SK-N-SH (cell line): Measurements from ENCODE around the gene DGKI. TPM values are rescaled to one million over a fixed set of nuclear protein-coding genes. Genes with fewer than 3 reads are reported as not detected.

ENCODE experiments used
- ELF1 ChIP-seq: IDR thresholded peaks from 2 replicates; pipeline ENCODE4 v1.4.0; 2012
- EP300 ChIP-seq, 2 experiments: IDR thresholded peaks; 2 replicates each; pipeline versions ENCODE4 v1.4.0 to v1.6.1; 2012; ENCODE audit warnings: borderline replicate concordance in 1 of 2, low read depth in 1 of 2, low read length in 1 of 2
- EZH2phosphoT487 ChIP-seq: fragments of 200-600 bp; sonication (generic); IDR thresholded peaks from 2 replicates; pipeline ENCODE4 v1.6.1; 2017; ENCODE audit warnings: low read depth, mixed run types, mild to moderate bottlenecking, antibody characterized with exemption, moderate library complexity, borderline replicate concordance
- FOSL2 ChIP-seq: IDR thresholded peaks from 2 replicates; pipeline ENCODE4 v1.4.0; 2012; ENCODE audit warnings: low read depth, mild to moderate bottlenecking, moderate library complexity, borderline replicate concordance
- FOXJ3 ChIP-seq: sonication (generic); formaldehyde crosslinking; IDR thresholded peaks from 2 replicates; pipeline ENCODE4 v1.5.1; 2020; ENCODE audit warnings: mild to moderate bottlenecking, missing genetic modification reagents
- FOXM1 ChIP-seq: IDR thresholded peaks from 2 replicates; pipeline ENCODE4 v1.4.0; 2012; ENCODE audit warnings: low read depth, mild to moderate bottlenecking
- GABPA ChIP-seq: IDR thresholded peaks from 2 replicates; pipeline ENCODE4 v1.4.0; 2012; ENCODE audit warnings: low read depth, mild to moderate bottlenecking
- GATA2 ChIP-seq: sonication (generic); formaldehyde crosslinking; IDR thresholded peaks from 2 replicates; pipeline ENCODE4 v1.5.0; 2020; ENCODE audit warnings: mild to moderate bottlenecking, missing genetic modification reagents
- JUND ChIP-seq: IDR thresholded peaks from 2 replicates; pipeline ENCODE4 v1.4.0; 2012
- MEF2A ChIP-seq: IDR thresholded peaks from 2 replicates; pipeline ENCODE4 v1.4.0; 2012; ENCODE audit warnings: low read depth, borderline replicate concordance
- MXI1 ChIP-seq: IDR thresholded peaks from 2 replicates; pipeline ENCODE4 v1.6.1; 2012; ENCODE audit warnings: mild to moderate bottlenecking, low read depth, low read length, improper control_type of control experiment
- NFIC ChIP-seq: IDR thresholded peaks from 2 replicates; pipeline ENCODE4 v1.4.0; 2012; ENCODE audit warnings: borderline replicate concordance
- NRF1 ChIP-seq: IDR thresholded peaks from 2 replicates; pipeline ENCODE4 v1.6.1; 2012; ENCODE audit warnings: low read depth, mild to moderate bottlenecking, low read length
- POLR2AphosphoS5 ChIP-seq: IDR thresholded peaks from 2 replicates; pipeline ENCODE4 v1.6.1; 2012; ENCODE audit warnings: low read depth, low read length
- RCOR1 ChIP-seq: fragments of 150-350 bp; IDR thresholded peaks from 2 replicates; pipeline ENCODE4 v1.6.1; 2017; ENCODE audit warnings: antibody characterized with exemption, low read length
- RXRA ChIP-seq: IDR thresholded peaks from 2 replicates; pipeline ENCODE4 v1.4.0; 2012; ENCODE audit warnings: low read depth, mild to moderate bottlenecking, borderline replicate concordance
- TAF1 ChIP-seq: IDR thresholded peaks from 2 replicates; pipeline ENCODE4 v1.6.1; 2012; ENCODE audit warnings: low read depth, mild to moderate bottlenecking, low read length, moderate library complexity, borderline replicate concordance
- TEAD4 ChIP-seq: IDR thresholded peaks from 2 replicates; pipeline ENCODE4 v1.4.0; 2012; ENCODE audit warnings: mild to moderate bottlenecking, borderline replicate concordance; ENCODE audit not compliant: insufficient read depth
- YY1 ChIP-seq: IDR thresholded peaks from 2 replicates; pipeline ENCODE4 v1.4.0; 2012; ENCODE audit warnings: low read depth, mild to moderate bottlenecking
- polyA plus RNA-seq, 3 experiments: library from polyadenylated mRNA; depleted of rRNA; stranded (reverse); fragments of >200 nt; gene quantifications; 2 replicates each; pipeline ENCODE4 v1.2.3, GENCODE V29; 2012
- TF ChIP-seq, protein P1 (sequence below): IDR thresholded peaks from 2 replicates; pipeline ENCODE4 v1.4.0; 2012; ENCODE audit warnings: low read depth, borderline replicate concordance
- TF ChIP-seq, protein P2 (sequence below): fragments of 150-350 bp; IDR thresholded peaks from 2 replicates; pipeline ENCODE4 v1.6.1; 2016; ENCODE audit warnings: mild to moderate bottlenecking, low read depth, low read length
- TF ChIP-seq, protein P3 (sequence below): IDR thresholded peaks from 2 replicates; pipeline ENCODE4 v1.6.1; 2012; ENCODE audit warnings: mild to moderate bottlenecking, low read depth, low read length, moderate library complexity
- TF ChIP-seq, protein P4 (sequence below): fragments of 200-600 bp; sonication (generic); IDR thresholded peaks from 2 replicates; pipeline ENCODE4 v1.6.1; 2017; ENCODE audit warnings: antibody characterized with exemption, mild to moderate bottlenecking, moderate library complexity

Gene DGKI
- polyA plus RNA-seq, 1 of the 3 experiments (the other 2 are of a cell fraction), result 1.3 TPM

DNA sequence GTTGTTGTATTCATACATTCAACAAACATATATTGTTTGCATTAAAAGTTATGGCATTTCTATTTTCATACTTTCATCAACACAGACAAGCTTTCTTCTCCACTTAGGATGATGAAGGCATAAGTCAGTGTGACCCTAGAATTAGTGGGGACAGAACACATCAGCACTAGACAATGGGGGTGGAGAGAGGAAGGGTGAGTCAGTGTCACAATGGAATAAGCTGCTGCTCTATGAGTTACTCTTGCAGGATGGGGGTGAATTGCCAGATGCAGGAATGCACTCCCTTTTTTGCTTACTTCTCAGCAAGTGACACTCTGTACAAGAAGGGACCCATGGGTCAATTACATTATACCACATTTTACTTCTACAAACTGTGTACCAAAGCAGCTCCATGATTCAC, 74.0 kb downstream of the DGKI start (continued):
- TF ChIP-seq, protein P1, sequence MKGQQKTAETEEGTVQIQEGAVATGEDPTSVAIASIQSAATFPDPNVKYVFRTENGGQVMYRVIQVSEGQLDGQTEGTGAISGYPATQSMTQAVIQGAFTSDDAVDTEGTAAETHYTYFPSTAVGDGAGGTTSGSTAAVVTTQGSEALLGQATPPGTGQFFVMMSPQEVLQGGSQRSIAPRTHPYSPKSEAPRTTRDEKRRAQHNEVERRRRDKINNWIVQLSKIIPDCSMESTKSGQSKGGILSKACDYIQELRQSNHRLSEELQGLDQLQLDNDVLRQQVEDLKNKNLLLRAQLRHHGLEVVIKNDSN, result no peak
- TF ChIP-seq NRF1 (no peak), TAF1 (no peak), ELF1 (no peak), GATA2 (CRISPR knock-in tag) (no peak), POLR2AphosphoS5 (no peak), TEAD4 (0 out of 2 replicates have a peak, but pooled peaks have one; percentile 51), EZH2phosphoT487 (no peak), FOSL2 (peak; percentile 84), FOXJ3 (no peak), FOXM1 (no peak), EP300 (IDR thresholded peaks at IDR 0.05; ENCODE audit: borderline replicate concordance in 1 of 2, low read depth in 1 of 2, low read length in 1 of 2) (peak in 1 of 2 experiments; percentile 65; a peak in 1 of 4 replicates), GABPA (no peak), RCOR1 (no peak), JUND (peak; percentile 84), MEF2A (no peak), RXRA (no peak), MXI1 (no peak), YY1 (peak; percentile 23; the same call in 1 of the 2 replicates), NFIC (no peak)
- TF ChIP-seq, protein P2, sequence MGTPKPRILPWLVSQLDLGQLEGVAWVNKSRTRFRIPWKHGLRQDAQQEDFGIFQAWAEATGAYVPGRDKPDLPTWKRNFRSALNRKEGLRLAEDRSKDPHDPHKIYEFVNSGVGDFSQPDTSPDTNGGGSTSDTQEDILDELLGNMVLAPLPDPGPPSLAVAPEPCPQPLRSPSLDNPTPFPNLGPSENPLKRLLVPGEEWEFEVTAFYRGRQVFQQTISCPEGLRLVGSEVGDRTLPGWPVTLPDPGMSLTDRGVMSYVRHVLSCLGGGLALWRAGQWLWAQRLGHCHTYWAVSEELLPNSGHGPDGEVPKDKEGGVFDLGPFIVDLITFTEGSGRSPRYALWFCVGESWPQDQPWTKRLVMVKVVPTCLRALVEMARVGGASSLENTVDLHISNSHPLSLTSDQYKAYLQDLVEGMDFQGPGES, result no peak
- TF ChIP-seq, protein P3, sequence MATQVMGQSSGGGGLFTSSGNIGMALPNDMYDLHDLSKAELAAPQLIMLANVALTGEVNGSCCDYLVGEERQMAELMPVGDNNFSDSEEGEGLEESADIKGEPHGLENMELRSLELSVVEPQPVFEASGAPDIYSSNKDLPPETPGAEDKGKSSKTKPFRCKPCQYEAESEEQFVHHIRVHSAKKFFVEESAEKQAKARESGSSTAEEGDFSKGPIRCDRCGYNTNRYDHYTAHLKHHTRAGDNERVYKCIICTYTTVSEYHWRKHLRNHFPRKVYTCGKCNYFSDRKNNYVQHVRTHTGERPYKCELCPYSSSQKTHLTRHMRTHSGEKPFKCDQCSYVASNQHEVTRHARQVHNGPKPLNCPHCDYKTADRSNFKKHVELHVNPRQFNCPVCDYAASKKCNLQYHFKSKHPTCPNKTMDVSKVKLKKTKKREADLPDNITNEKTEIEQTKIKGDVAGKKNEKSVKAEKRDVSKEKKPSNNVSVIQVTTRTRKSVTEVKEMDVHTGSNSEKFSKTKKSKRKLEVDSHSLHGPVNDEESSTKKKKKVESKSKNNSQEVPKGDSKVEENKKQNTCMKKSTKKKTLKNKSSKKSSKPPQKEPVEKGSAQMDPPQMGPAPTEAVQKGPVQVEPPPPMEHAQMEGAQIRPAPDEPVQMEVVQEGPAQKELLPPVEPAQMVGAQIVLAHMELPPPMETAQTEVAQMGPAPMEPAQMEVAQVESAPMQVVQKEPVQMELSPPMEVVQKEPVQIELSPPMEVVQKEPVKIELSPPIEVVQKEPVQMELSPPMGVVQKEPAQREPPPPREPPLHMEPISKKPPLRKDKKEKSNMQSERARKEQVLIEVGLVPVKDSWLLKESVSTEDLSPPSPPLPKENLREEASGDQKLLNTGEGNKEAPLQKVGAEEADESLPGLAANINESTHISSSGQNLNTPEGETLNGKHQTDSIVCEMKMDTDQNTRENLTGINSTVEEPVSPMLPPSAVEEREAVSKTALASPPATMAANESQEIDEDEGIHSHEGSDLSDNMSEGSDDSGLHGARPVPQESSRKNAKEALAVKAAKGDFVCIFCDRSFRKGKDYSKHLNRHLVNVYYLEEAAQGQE, result no peak
- TF ChIP-seq, protein P4, sequence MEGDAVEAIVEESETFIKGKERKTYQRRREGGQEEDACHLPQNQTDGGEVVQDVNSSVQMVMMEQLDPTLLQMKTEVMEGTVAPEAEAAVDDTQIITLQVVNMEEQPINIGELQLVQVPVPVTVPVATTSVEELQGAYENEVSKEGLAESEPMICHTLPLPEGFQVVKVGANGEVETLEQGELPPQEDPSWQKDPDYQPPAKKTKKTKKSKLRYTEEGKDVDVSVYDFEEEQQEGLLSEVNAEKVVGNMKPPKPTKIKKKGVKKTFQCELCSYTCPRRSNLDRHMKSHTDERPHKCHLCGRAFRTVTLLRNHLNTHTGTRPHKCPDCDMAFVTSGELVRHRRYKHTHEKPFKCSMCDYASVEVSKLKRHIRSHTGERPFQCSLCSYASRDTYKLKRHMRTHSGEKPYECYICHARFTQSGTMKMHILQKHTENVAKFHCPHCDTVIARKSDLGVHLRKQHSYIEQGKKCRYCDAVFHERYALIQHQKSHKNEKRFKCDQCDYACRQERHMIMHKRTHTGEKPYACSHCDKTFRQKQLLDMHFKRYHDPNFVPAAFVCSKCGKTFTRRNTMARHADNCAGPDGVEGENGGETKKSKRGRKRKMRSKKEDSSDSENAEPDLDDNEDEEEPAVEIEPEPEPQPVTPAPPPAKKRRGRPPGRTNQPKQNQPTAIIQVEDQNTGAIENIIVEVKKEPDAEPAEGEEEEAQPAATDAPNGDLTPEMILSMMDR, result no peak
